Cardiac muscle cell (in vitro differentiated cells and primary cell): ENCODE measurements around the gene FOXL3. TPM values are rescaled to one million over a fixed set of nuclear protein-coding genes. Genes with fewer than 3 reads are reported as not detected.
A peak's percentile ranks its signal among the peaks of the same experiment; 100 is the strongest.
"Not testable (repeated sequence)": the region's sequence is repeated elsewhere in the genome, so short reads cannot be mapped to it uniquely, and the experiment has no call there.

Source experiments
- DNase-seq, 2 donors: peaks; one replicate each; pipeline versions ENCODE4 v3.0.0 to v3.0.0-alpha.2; 2010 to 2017; ENCODE audit warnings: low read depth in 1 of 2, low spot score in 1 of 2
- H3K27ac ChIP-seq: fragments of 200-600 bp; sonication (generic); 2 replicates; pipeline ENCODE4 v1.5.1; 2016
- H3K27me3 ChIP-seq: fragments of 200-600 bp; sonication (generic); 2 replicates; pipeline ENCODE4 v1.6.0; 2016; ENCODE audit warnings: control low read depth
- H3K36me3 ChIP-seq: fragments of 200-600 bp; sonication (generic); 2 replicates; pipeline ENCODE4 v1.5.1; 2016; ENCODE audit warnings: control low read depth
- H3K4me1 ChIP-seq: fragments of 200-600 bp; sonication (generic); 2 replicates; pipeline ENCODE4 v1.8.1; 2017; ENCODE audit warnings: low read depth, mild to moderate bottlenecking, mixed run types
- H3K4me3 ChIP-seq: fragments of 200-600 bp; sonication (generic); 2 replicates; pipeline ENCODE4 v1.5.1; 2016; ENCODE audit warnings: mild to moderate bottlenecking
- H3K9me3 ChIP-seq: fragments of 200-600 bp; sonication (generic); 2 replicates; pipeline ENCODE4 v1.5.1; 2017; ENCODE audit warnings: low read depth, mild to moderate bottlenecking, control low read depth
- polyA plus RNA-seq: library from polyadenylated mRNA; unstranded; fragments of >200 nt; fragmentation: Nextera tagmentation; extraction: Ambion mirVana; gene quantifications from 2 replicates; pipeline ENCODE4 v1.2.1, GENCODE V29; 2016
- total RNA-seq: library from RNA; depleted of rRNA; stranded (reverse); fragments of >200 nt; gene quantifications from 2 replicates; pipeline ENCODE4 v1.2.3, GENCODE V29; 2016
- TF ChIP-seq, protein P1 (sequence below): IDR thresholded peaks from 2 replicates; pipeline ENCODE4 v1.5.1; 2012; ENCODE audit warnings: low read depth, mild to moderate bottlenecking, low read length

The FOXL3 gene
- total and polyA plus RNA-seq, 2 experiments from 2014 or later, result not detected

DNA sequence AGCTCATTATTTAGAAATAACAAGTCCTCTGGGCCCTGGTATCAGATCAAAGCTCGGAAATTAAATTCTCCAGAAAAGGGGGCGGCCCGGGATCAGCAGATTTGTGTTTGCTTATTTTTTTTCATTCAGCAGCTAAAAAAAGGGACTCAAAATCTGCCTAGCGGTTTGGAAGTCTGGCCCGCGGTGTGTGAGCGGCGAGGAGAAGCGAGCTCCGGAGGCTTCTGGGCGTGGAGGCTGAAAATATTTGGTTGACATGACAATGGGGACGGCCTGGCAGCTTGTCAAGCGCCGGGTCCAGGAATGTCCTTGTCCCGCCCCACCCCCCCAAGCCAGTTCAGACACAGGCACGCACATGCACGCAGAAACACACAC, 43.4 kb downstream of the FOXL3 start:
- Histone ChIP-seq H3K4me1 (no peaks in the 10 kb centered on the region), H3K4me3 (no peak overlapping the region), H3K9me3 (no peaks in the 10 kb centered on the region), H3K36me3 (no peaks in the 10 kb centered on the region), H3K27me3 (no peaks in the 10 kb centered on the region), H3K27ac (no peak overlapping the region)
- TF ChIP-seq, protein P1, sequence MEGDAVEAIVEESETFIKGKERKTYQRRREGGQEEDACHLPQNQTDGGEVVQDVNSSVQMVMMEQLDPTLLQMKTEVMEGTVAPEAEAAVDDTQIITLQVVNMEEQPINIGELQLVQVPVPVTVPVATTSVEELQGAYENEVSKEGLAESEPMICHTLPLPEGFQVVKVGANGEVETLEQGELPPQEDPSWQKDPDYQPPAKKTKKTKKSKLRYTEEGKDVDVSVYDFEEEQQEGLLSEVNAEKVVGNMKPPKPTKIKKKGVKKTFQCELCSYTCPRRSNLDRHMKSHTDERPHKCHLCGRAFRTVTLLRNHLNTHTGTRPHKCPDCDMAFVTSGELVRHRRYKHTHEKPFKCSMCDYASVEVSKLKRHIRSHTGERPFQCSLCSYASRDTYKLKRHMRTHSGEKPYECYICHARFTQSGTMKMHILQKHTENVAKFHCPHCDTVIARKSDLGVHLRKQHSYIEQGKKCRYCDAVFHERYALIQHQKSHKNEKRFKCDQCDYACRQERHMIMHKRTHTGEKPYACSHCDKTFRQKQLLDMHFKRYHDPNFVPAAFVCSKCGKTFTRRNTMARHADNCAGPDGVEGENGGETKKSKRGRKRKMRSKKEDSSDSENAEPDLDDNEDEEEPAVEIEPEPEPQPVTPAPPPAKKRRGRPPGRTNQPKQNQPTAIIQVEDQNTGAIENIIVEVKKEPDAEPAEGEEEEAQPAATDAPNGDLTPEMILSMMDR, result no peak
- peak in 1 of 2 donors; percentile 47 for DNase-seq

DNA sequence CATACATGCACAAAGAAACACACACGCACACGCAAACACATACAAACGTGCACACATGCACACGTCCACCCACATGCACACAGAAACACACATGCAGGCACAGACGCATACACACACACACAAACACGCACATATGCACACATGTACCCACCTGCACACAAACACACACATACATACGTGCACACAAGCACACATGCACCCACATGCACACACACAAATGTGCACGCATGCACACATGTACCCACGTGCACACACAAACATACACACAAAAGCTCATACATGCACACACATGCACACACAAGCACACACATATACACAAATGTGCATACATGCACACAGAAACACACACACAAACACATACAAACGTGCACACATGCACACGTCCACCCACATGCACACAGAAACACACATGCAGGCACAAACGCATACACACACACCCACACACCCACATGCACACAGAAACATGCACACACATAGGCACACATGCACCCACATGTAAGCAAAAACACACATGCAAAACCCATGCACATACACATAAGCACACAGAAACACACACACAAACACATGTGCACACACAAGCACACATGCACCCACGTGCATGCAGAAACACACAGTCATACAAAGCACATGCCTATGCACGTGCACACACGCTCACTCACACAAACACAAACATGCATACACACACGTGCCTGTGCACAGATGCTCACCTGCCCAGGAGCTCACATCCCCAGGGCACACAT, 44.8 kb downstream of the FOXL3 start:
- Histone ChIP-seq H3K36me3 (no peaks in the 10 kb centered on the region), H3K4me3 (no peak overlapping the region), H3K9me3 (no peaks in the 10 kb centered on the region), H3K4me1 (no peaks in the 10 kb centered on the region), H3K27ac (no peak overlapping the region), H3K27me3 (no peaks in the 10 kb centered on the region)
- no peak for DNase-seq
- TF ChIP-seq, protein P1, result no peak

DNA sequence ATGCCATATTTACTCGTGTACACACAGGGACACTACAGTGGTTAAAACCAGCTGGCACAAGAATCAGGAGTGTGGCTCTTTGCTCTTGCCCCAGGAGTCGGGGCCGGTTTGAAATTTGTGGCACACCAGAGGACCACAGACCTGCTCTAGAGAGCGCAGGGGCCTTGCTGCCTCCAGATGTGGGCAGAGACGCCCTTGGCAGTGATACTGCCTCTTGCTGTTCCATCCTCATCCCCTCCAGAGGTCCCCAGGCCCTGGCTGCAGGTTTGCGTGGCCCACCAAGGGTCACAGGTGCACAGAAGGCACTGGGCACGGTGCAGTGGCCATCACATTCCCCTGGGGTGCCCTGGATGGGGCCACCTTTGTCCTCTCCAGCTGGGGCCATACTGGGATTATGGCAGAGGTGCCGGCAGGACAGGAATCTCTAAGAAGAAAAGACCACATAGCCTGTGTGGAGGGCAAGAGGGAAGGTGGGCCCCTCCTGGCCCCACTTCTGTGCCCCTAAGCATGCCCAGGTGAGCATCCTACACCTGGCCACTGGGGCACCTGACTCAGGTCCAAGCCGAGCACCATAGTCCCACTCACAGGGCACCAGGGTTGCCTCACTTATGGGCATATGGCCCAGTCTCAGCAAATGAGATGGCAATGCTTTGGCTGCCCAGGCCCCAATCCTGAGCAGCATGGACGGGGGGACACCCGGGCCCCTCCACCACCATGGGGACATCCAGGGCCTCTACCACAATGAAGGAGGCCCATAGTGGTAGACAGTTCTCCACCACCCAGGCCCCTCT, 45.6 kb downstream of the FOXL3 start:
- TF ChIP-seq, protein P1, result no peak
- H3K4me3 ChIP-seq, result no peak overlapping the region
- no peak for DNase-seq
- H3K36me3 ChIP-seq, result no peaks in the 10 kb centered on the region
- no peaks in the 10 kb centered on the region for H3K27me3 ChIP-seq
- no peaks in the 10 kb centered on the region for H3K9me3 ChIP-seq
- no peaks in the 10 kb centered on the region for H3K4me1 ChIP-seq
- H3K27ac ChIP-seq, result no peak overlapping the region

DNA sequence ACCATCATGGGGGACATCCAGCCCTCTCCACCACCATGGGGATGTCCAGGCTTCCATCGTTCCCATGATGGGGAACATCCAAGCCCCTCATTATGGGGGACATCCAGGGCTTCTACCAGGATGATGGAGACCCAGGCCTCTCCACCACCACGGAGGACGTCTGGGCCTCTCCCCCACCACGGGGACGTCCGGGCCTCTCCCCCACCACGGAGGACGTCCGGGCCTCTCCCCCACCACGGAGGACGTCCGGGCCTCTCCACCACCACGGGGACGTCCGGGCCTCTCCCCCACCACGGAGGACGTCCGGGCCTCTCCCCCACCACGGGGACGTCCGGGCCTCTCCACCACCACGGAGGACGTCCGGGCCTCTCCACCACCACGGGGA, 46.2 kb downstream of the FOXL3 start:
- not testable (repeated sequence) for H3K4me1 ChIP-seq, H3K36me3 ChIP-seq, H3K9me3 ChIP-seq, H3K4me3 ChIP-seq, DNase-seq, H3K27me3 ChIP-seq, H3K27ac ChIP-seq

DNA sequence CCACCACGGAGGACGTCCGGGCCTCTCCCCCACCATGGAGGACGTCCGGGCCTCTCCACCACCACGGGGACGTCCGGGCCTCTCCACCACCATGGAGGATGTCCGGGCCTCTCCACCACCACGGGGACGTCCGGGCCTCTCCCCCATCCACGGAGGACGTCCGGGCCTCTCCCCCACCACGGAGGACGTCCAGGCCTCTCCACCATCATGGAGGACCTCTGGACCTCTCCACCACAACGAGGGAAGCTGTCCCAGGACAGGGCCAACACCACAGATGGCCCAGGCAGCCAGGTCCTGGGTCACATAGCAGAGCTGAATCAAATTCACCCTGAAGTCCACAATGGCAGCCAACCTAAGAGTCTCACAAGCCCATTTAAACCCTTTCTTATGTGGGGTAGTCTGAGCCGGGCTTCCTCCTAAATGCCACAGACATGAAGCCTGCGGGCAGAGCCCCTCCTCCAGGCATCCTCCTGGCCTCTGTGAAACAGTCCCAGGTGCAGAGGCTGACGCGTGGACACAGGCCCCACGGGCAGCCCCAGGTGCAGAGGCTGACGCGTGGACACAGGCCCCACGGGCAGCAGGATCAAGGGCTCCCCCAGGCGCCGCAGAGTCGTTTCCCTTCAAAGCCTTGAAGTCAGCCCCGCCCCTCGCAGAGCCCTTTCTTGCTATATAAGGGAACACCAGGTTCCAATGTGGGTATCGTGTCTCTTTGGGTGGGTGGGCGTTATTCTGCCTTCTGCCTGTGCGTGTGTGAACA, 47.0 kb downstream of the FOXL3 start:
- no peak for DNase-seq
- Histone ChIP-seq H3K4me1 (no peaks in the 10 kb centered on the region), H3K4me3 (no peak overlapping the region), H3K27ac (no peak overlapping the region), H3K27me3 (no peaks in the 10 kb centered on the region), H3K9me3 (no peaks in the 10 kb centered on the region), H3K36me3 (no peaks in the 10 kb centered on the region)
- TF ChIP-seq, protein P1, result no peak
